Lung microvascular endothelial cell (primary cell): Measurements from ENCODE around the gene VTI1A. TPM values are rescaled to one million over a fixed set of nuclear protein-coding genes. Genes with fewer than 3 reads are reported as not detected.

ENCODE experiments used
- DNase-seq, 2 donors: peaks; one replicate each; pipeline versions ENCODE4 v3.0.0 to v3.0.0-alpha.2; 2010; ENCODE audit warnings: low read depth in 2 of 2
- total RNA-seq: library from RNA; depleted of rRNA; stranded (reverse); fragments of >200 nt; gene quantifications from 2 replicates; pipeline ENCODE4 v1.2.1, GENCODE V29; 2014

The VTI1A gene
- total RNA-seq, 1 donor from 2014 or later, result 18.8 TPM

- peak in 1 of 2 donors; percentile 5 for DNase-seq
Observed at GRCh38 chr10:112677689-112678088, 230.7 kb downstream of the VTI1A start.

- no peak for DNase-seq
Observed at GRCh38 chr10:112678581-112678980, 231.6 kb downstream of the VTI1A start.

- DNase-seq, result no peak
Observed at GRCh38 chr10:112678987-112679386, 232.0 kb downstream of the VTI1A start.

- no peak for DNase-seq
Observed at GRCh38 chr10:112679392-112679791, 232.4 kb downstream of the VTI1A start.

- no peak for DNase-seq
Observed at GRCh38 chr10:112680586-112680985, 233.6 kb downstream of the VTI1A start.

GRCh38 chr10:112687647-112688046, 240.6 kb downstream of the VTI1A start:
- DNase-seq, result peak in 1 of 2 donors; percentile 10

- DNase-seq, result peak; percentile 35 to 51
Observed at GRCh38 chr10:112689327-112690072, 242.5 kb downstream of the VTI1A start.

- no peak for DNase-seq
Observed at GRCh38 chr10:112695539-112695938, 248.5 kb downstream of the VTI1A start.

- DNase-seq, result no peak
Observed at GRCh38 chr10:112696592-112696991, 249.6 kb downstream of the VTI1A start.

GRCh38 chr10:112698133-112698817, 251.3 kb downstream of the VTI1A start:
- no peak for DNase-seq

GRCh38 chr10:112698818-112699164, 251.8 kb downstream of the VTI1A start:
- DNase-seq, result no peak

GRCh38 chr10:112700215-112700671, 253.2 kb downstream of the VTI1A start:
- no peak for DNase-seq

- DNase-seq, result no peak
Observed at GRCh38 chr10:112701211-112701877, 254.3 kb downstream of the VTI1A start.

- no peak for DNase-seq
Observed at GRCh38 chr10:112701878-112702255, 254.9 kb downstream of the VTI1A start.

- no peak for DNase-seq
Observed at GRCh38 chr10:112706577-112706976, 259.6 kb downstream of the VTI1A start.

GRCh38 chr10:112708461-112708860, 261.4 kb downstream of the VTI1A start:
- DNase-seq, result no peak

GRCh38 chr10:112710528-112710927, 263.5 kb downstream of the VTI1A start:
- no peak for DNase-seq

- no peak for DNase-seq
Observed at GRCh38 chr10:112711366-112711765, 264.4 kb downstream of the VTI1A start.

- DNase-seq, result no peak
Observed at GRCh38 chr10:112712536-112712935, 265.5 kb downstream of the VTI1A start.

GRCh38 chr10:112713411-112713810, 266.4 kb downstream of the VTI1A start:
- no peak for DNase-seq

GRCh38 chr10:112715581-112715980, 268.6 kb downstream of the VTI1A start:
- peak in 1 of 2 donors; percentile 42 for DNase-seq

GRCh38 chr10:112716076-112716475, 269.1 kb downstream of the VTI1A start:
- no peak for DNase-seq
